HG03196 (cell line): ENCODE measurements around the gene ERMAP.
A peak's percentile ranks its signal among the peaks of the same experiment; 100 is the strongest.

Experiments used
- ATAC-seq: cut with Tn5 transposase; IDR thresholded peaks from one replicate; pipeline ENCODE4 v1.9.1; 2021; ENCODE audit not compliant: unreplicated experiment

Gene ERMAP, protein sequence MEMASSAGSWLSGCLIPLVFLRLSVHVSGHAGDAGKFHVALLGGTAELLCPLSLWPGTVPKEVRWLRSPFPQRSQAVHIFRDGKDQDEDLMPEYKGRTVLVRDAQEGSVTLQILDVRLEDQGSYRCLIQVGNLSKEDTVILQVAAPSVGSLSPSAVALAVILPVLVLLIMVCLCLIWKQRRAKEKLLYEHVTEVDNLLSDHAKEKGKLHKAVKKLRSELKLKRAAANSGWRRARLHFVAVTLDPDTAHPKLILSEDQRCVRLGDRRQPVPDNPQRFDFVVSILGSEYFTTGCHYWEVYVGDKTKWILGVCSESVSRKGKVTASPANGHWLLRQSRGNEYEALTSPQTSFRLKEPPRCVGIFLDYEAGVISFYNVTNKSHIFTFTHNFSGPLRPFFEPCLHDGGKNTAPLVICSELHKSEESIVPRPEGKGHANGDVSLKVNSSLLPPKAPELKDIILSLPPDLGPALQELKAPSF

DNA sequence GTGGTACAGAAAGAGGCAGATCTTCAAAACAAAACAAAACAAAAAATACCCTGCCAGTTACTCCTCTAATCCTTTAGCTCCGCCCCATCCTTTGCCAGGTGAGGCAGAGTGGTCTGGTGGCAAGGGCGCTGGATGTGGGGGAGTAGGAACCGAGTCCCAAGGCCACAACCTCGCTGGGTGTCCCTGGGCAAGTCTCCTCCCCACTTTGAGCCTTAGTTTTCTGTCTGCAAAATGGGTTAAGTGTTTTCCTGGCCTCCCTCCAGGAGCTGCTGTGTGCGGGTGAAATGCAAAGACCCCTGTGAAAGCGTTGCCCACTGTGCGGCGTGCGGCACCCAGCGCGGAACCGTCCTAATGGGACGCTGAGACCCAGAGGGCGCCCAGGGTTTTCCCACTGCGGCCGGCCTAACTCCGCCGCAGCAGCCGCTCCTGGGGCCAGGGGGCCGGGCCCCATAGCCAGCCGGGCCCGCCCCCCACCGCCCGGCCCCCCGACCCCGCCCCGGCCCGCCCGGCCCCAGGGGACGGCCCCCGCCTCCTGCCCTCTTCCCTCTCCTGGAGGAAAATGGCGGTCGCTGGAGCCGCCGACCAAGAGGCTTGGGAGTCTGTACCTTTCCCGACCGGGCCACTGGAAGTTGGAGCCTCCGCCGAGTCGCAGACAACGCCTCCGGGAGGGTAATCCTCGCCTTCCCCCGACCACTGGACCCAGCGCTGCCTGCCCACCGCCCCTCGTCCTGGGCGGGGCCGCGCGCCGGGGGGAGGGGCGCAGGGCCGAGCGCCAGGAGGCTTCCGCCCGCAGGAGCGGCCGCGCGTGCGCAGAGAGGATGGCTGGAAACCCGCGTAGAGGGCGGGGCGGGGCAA, at the start of gene ERMAP, which contains the start of gene SVBP:
ERMAP (plus strand) TSS at position 538 of the 855 bp plus-strand sequence. CDS start 13,327 bp downstream, outside the sequence.
SVBP (minus strand) TSS at position 813 of the 855 bp plus-strand sequence. CDS start 853 bp downstream, outside the sequence.
- ATAC-seq = peak; percentile 75

DNA sequence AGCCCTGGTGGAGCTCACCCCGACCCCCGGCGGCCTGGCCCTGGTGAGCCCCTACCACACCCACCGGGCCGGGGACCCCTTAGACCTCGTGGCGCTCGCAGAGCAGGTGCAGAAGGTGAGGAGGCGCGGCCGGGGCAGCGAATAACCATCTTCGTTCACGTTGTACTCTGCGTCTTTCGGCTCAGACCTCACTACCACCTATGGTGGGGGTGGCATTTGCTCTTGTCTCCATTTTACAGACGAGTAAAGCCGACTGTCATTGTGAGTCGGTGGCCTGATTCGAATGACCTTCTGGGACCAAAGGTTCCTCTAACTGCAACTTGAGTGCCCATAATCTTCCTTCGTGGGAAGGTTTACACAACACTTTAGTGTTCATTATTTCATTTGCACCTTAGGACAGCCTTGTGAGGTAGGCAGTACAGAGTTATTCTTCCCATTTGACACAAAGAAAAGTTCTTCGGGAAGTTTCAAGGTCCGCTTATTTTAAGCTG, 49.4 kb upstream of the ERMAP start:
- no peak for ATAC-seq

DNA sequence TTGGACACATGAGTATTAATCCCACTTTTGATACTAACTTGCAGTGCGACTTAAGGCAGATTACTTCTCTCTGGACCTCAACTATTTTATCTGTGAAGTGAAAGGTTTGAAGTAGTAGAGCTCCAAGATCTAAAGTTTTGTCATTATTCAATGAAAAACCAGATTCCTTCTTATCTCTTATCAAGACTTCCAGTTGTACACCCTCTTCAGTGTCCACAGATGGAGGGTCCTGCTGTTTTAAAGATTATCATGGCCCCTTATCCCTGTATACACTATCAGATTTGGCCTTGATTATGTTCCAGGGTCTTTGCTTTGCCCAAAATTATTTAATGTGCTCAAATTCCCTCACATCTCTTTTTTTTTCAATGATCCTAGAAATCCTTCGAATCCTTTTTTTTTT, 48.8 kb upstream of the ERMAP start:
- no peak for ATAC-seq

DNA sequence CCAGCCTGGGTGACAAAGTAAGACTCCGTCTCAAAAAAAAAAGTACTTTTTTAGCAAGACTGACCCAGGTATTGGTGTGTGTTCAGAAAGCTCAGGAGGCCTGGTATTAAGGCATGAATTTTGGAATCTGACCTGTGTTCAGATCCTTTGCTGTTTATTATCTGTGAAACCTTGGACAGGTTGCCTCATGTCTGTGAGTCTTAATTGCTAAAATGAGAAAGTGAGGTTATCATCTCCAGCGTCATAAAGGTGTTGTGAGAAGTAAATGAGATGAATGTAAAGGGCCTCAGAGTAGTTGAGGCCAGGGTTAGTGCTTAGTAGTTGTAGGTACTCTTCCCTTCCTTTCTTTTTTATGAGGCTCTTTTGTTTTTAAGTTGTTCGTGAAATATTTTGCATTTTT, 47.1 kb upstream of the ERMAP start:
- no peak for ATAC-seq

DNA sequence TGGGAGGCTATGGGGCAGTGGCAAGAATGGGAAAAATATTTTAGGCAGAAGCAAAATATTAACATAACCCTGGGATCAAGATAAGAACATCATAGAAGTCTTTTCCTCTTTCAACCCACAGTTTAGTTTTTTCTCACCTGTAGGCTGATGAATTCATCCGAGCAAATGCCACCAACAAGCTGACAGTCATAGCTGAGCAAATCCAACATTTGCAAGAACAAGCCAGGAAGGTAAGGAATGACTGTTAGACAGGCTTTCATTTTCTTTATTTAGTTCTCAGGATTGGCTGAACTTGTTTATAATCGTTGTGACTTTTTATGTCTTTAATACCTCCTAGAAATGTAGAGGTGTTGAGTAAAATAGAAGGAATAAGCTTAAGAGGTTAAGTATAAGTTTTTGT, 43.5 kb upstream of the ERMAP start:
- ATAC-seq = no peak

DNA sequence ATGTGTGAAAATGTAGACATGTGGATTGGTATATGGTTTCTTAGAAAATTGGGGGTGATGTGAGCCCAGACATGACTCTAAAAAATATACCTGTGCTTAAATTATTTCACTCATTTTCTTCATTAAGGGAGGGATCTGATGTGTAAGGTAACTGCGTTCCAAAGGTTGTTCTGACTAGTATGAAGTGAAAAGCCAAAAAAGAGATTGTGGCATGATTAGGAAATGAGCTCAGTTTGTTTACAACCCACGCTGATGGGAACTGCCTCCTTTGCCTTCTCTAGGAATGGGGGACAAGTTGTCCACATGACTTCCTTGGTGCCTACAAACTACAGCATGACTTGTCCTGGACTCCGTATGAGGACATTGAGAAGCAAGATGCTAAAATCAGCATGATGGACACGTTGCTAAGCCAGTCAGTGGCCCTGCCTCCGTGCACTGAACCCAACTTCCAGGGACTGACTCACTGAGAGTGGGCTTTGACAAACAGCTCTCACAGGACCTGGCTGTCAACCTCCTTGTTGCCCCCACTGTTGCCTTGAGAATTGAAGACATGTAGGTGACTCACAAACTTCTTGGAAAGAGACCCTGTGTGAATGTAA, 41.9 kb upstream of the ERMAP start:
- ATAC-seq = no peak

DNA sequence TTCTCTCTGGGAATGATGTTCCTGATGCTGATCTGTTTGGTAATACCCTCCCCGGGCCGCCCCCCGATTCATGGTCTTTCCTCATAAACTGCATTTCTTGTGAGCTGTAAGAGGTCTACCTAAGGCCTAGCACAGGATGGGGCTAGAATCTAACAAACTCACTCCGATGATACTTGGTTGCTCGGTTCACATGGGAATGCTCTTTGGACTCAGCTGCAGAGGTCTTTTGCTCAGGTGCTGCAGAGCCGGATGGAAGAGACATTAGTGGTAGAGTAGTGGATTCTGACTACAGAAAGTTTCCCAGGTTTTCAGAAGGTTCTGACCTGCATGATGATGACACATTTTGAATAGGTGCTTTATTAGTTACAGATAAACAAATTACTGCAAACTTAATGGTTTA, 40.4 kb upstream of the ERMAP start:
- no peak for ATAC-seq

DNA sequence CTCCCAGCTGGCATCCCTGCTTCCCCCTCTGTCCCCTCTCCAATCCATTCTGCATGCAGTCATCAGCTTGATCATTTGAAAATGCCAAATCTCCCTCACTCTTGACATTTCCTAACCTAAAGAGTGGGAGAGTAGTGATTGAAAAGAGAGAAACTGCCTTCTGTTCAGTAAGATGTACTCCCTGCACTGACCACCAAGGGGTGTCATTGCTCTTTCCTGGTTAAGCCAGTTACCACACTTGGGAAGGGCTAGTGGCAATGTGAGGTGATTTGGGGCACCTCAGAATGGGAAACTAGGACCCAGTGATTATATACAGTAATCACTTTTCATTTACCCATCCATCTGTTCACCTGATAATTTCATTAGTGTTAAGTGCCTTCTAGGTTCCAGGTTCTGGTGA, 39.1 kb upstream of the ERMAP start:
- ATAC-seq = no peak

DNA sequence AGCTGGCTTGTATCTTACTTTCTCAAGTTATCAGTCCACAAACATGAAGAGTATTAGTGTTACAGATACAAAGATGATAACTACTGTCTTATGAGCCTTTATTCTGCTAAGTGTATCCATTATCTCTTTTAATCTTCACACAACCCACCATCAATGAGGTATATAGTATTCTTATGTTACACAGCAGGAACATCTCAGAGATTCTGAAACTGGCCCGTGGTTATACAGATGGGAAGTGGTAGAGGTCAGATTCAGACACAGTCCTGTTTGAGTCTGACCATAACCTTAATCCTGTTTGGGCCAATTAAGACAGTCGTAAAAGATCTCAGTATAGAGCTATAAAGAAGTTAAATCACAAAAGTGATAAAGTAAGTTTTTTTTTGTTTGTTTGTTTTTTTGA, 37.2 kb upstream of the ERMAP start:
- ATAC-seq = no peak

DNA sequence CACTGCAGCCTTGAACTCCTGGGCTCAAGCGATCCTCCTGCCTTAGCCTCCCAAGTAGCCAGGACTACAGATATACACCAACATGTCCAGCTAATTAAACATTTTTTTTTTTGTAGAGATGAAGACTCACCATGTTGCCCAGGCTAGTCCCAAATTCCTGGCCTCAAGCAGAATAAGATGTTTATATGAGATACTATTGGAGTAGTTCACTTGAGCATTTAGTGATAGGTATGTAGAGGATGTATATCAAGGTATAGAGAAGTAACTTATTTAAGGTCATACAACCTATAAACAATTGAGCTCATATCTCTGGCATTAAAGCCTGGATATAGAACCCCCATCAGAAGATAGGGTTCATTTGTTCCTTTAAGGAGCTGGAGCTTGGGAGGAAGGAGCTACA, 36.7 kb upstream of the ERMAP start:
- ATAC-seq = no peak

DNA sequence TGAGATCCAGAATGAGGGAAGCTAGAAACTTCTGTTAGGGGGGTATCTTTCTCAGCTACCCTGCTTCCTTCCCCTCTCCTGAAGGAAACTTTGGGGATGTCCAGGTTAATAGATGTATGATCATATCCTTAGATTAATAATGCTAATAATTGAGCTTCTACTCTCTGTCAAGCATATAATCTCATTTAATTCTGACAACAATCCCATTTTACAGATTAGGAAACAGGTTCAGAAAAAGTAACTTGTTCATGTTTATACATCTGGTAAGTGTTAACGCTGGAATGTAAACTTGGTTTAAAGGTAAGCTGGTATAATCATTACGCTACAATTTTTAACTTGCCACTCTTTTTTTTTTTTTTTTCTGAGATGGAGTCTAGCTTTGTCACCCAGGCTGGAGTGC, 33.8 kb upstream of the ERMAP start:
- no peak for ATAC-seq

DNA sequence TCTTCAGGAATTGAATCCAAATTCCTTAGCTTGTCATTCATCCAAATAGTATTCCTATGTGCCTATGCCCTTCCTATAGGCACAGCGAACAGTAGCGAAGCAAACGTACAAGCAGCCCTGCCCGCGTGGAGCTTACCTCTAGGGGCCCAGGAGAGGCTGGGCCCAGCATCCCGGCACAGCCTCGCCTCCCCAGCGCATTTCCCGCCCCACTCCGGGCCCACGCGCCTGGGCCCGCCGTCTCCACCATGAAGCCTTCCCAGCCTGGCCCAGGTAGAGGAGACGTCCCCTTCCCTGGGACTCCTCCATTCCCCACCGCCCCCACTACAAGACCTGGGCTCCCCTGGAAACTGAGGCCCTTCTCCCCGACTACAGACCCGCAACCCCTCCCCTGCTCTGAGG, 32.4 kb upstream of the ERMAP start:
- no peak for ATAC-seq

DNA sequence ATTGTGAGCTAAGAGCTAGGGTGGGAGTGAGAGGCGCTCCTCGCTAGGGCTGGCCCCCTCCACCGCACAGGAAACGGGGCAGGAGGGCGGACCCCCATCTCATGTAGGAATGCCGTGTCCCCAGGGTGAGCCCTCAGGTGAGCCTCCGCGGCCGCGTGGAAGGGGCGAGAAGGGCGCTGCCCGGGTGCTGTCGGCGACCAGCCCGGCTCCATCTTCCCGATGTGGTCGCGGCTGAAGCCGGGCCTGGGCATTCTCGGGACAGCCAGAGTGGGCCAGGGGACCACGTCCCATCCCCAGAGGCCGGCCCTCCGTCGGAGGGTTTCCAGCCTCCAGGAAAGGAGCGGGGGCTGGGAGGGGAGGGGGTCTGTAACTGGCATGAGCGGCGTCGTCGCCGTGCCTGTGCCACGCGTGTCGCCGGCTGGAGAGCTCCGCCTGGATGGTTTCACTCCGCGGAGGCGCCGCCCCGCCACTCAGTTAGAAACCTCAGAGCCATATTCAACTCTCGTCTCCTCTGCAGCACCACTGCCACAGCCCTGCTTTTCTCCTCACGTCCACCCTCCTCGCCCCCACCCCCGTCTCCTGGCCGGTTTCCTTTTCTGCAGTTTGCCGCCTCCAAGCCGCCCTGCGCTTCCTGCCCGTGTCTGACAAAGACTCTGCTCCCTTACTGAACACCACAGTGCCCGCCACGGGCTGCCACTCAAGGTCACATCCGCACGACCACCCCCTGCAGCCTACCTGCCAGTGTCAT, 31.8 kb upstream of the ERMAP start, which contains the start of gene TMEM269:
TMEM269 (plus strand) TSS at position 46 of the 748 bp plus-strand sequence. CDS start 4,903 bp downstream, outside the sequence.
- no peak for ATAC-seq

DNA sequence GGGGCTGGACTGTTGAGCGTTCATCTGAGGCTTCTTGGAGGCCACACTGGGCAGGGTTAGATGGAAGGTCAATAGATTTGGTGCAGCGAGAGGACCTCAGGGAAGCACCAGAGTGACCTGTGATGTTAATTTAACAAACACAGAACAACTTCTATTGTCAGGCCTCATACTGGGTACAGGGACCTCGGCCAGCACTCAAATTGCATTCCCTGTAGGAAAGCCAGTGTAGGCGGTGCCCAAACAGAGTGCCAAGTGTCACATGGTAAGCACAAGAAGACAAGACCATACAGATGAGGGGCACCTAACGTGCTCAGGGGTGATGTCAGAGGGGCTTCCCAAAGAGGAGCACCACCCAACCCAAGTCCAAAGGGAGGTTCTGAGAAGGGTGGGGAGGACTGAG, 30.8 kb upstream of the ERMAP start:
- ATAC-seq = no peak

DNA sequence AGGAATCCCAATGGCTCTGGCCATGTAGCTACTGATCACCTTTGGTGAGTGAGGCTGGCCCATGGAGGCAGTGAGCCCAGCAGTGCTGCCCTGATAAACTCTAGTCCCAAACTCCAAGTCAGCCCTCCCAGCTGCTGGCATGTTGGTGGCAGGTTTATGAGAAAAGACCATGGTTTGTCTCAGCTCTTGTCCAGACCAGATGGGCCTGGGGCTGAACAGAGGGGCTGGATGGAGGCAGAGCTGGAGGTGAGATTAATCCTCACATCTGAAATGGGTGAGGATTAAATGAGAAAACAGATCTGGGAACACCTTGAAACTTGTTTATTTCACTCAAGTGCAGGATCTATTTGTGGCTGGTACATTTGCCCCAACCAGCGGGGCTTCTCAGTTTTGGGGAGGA, 28.9 kb upstream of the ERMAP start:
- ATAC-seq = no peak

DNA sequence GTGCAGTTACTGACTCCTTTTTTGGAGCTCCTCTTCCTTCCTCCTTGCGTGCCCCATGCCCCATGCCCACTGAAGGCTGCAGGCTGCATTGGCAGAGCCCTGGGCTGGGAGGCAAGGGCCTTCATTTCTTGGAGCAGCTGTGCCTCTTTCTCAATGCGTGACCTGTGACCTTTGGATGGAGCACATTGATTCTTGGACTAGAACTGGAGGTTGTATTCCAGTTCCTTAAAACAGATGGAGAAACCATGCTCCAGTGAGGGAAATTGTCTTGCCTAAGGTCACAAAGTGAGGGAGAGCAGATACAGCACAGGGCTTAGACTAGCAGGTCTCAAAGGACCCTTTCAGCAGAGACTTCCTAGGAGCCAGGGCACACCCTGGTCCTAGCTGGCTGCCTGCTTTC, 23.1 kb upstream of the ERMAP start:
- no peak for ATAC-seq

DNA sequence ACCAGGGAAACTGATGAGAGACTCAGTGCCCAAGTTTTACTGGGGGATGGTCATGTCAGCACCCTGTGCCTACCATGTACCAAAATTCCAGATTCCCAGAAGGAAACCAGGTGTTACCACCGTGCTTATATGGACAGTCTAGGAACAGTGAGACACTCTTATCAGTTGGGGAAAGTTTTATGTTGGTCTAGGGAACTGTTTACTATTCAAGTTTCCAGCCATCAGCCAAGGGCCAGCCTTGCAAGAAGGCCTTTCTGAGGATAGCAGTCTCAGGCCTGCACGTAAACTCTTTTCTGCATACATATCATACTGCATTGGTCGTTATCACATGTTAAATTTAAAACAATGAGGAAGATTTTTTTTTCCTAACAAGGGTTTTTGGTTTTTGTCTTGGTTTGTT, 19.5 kb upstream of the ERMAP start:
- ATAC-seq = no peak

DNA sequence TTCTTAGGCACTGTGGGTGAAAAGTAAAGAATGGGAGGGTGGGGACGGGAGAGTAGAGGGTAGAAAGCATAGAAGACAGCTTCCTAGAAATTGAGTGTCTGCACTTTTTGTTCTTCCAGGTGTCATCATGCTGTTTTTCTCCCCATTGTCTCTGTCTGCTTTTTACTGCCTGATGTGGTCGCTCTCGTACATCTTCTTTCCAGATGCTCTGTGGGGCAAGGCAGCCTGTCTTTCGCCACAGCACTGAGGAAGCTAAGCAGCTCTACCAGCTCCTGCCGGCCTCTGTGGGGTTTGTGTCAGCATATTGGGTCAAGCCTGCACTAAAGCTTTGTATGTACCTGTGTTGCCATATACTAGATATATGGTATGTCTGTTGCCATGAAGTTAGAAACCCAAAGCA, 18.9 kb upstream of the ERMAP start:
- no peak for ATAC-seq

DNA sequence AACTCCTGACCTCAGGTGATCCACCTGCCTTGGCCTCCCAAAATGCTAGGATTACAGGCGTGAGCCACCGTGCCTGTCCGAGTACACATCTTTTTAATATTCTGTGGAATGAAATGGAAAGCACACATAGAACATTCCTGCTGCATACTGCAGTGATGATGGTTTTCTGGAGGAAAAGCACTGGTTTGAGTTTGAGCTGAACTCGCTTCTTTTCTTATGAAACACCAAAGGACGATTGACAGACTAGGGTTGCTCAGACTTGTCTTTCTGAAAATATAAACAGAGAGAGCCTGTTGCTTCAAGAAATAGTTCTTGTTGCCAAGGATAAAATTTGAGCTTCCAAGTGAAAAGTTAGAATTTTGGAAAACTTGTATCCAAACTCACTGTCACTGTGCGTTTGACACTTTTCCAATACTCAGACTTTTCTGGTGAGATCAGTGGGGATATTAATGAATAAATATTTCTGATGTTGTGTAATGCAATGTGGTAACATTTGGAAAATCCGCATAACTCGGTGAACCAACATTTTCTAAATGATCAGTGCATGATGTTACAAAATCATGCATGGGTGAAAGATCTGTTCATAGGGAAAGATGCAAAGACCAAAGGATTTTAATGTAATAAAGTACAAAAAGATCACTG, 15.0 kb upstream of the ERMAP start:
- no peak for ATAC-seq

DNA sequence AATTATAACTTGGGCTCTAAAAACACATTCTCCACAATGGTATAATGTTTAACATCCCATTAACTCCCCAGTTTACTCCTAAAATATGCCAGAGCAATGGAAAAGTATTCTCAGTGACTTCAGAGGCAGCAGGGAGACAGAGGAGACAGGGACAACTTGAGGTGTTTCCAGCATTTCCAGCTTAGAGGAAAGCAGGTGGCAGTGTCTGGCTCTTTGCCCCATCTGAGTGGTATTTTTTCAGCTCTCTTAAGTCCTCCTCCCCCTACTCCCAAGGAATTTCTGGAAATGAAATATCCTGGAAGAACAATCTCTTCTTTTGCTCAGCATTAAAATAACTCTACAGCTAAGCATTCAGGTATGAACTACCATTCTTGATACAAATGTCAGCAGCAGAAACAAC, 10.8 kb upstream of the ERMAP start:
- ATAC-seq = no peak
